Activated T-helper 1 cell treated with anti-CD3 and anti-CD28 coated beads, Interleukin-12 subunit alpha, Interleukin-12 subunit beta, Interleukin-2, Interleukin-4 antibody, amounts not matched to agents 30 ng/mL and 10 ng/mL and 1 ng/mL, durations not matched to agents 14 hours and 24 hours and 36 hours (primary cell): ENCODE results near the gene CATSPERZ. TPM values are rescaled to one million over a fixed set of nuclear protein-coding genes. Genes with fewer than 3 reads are reported as not detected.

Source experiments
- DNase-seq: peaks from one replicate; pipeline ENCODE4 v3.0.0; 2021; ENCODE audit warnings: low spot score
- H3K27ac Mint-ChIP-seq: one replicate; pipeline ENCODE4 v1.8.0; 2021; ENCODE audit warnings: mild to moderate bottlenecking, mixed read lengths
- H3K27me3 Mint-ChIP-seq: one replicate; pipeline ENCODE4 v1.8.0; 2022; ENCODE audit warnings: mild to moderate bottlenecking, moderate library complexity, mixed read lengths; ENCODE audit not compliant: insufficient read depth
- H3K36me3 Mint-ChIP-seq: one replicate; pipeline ENCODE4 v1.8.0; 2021; ENCODE audit warnings: low read depth, mixed read lengths
- H3K4me1 Mint-ChIP-seq: one replicate; pipeline ENCODE4 v1.8.0; 2021; ENCODE audit warnings: low read depth, mixed read lengths
- H3K4me3 Mint-ChIP-seq: one replicate; pipeline ENCODE4 v1.8.0; 2021; ENCODE audit warnings: mild to moderate bottlenecking, moderate library complexity, mixed read lengths
- H3K9me3 Mint-ChIP-seq: one replicate; pipeline ENCODE4 v1.8.0; 2021; ENCODE audit warnings: mixed read lengths
- intact Hi-C: fragments of 100-400 bp; cut with micrococcal nuclease; formaldehyde crosslinking; loops from one replicate; pipeline ENCODE4 v1.15.1; 2024
- total RNA-seq: library from RNA; stranded (reverse); gene quantifications from 2 replicates; pipeline ENCODE4 v1.2.3, GENCODE V29; 2022

Gene CATSPERZ
- total RNA-seq, 1 donor from 2014 or later: 0.47 TPM

GRCh38 chr11:64341851-64342791 lies 42.0 kb downstream of the CATSPERZ start:
- intact Hi-C loops: loop anchor here (1.0 to 2.0 kb wide), 2 partner anchors 17 to 57 kb away; partner anchors contain the start of genes BAD, GPR137 and RPS6KA4
- peak; percentile 91 for DNase-seq
- Mint-ChIP-seq H3K27ac (no peak overlapping the region), H3K9me3 (no peaks in the 10 kb centered on the region), H3K4me3 (peak overlapping the region; percentile 39), H3K36me3 (peaks cover 14% of the 10 kb centered on the region), H3K27me3 (no peaks in the 10 kb centered on the region), H3K4me1 (peaks cover 32% of the 10 kb centered on the region)

- no peaks in the 10 kb centered on the region for H3K27me3 Mint-ChIP-seq
- H3K9me3 Mint-ChIP-seq: no peaks in the 10 kb centered on the region
- intact Hi-C loops: loop anchor here (1.0 kb wide), 1 partner anchor 16 kb away; the partner anchor contains the start of gene RPS6KA4
- H3K4me3 Mint-ChIP-seq: peak overlapping the region; percentile 39
- DNase-seq: no peak
- peaks cover 23% of the 10 kb centered on the region for H3K4me1 Mint-ChIP-seq
- H3K27ac Mint-ChIP-seq: no peak overlapping the region
- H3K36me3 Mint-ChIP-seq: peaks cover 15% of the 10 kb centered on the region
Measured at GRCh38 chr11:64342869-64343745, 42.9 kb downstream of the CATSPERZ start.

- Mint-ChIP-seq H3K4me1 (peaks cover 19% of the 10 kb centered on the region), H3K9me3 (no peaks in the 10 kb centered on the region), H3K4me3 (no peak overlapping the region), H3K36me3 (peaks cover 15% of the 10 kb centered on the region), H3K27me3 (no peaks in the 10 kb centered on the region), H3K27ac (no peak overlapping the region)
- no peak for DNase-seq
- intact Hi-C loops: no loop called here
Measured at GRCh38 chr11:64343767-64344559, 43.8 kb downstream of the CATSPERZ start.

GRCh38 chr11:64344787-64345186 lies 44.6 kb downstream of the CATSPERZ start:
- intact Hi-C loops: no loop called here
- Mint-ChIP-seq H3K4me1 (peaks cover 11% of the 10 kb centered on the region), H3K4me3 (no peak overlapping the region), H3K27me3 (no peaks in the 10 kb centered on the region), H3K9me3 (no peaks in the 10 kb centered on the region), H3K27ac (no peak overlapping the region), H3K36me3 (peaks cover 15% of the 10 kb centered on the region)
- no peak for DNase-seq

GRCh38 chr11:64347193-64347867 lies 47.2 kb downstream of the CATSPERZ start:
- Mint-ChIP-seq H3K27me3 (no peaks in the 10 kb centered on the region), H3K4me3 (no peak overlapping the region), H3K4me1 (no peaks in the 10 kb centered on the region), H3K27ac (peak overlapping the region; percentile 7), H3K36me3 (peaks cover 18% of the 10 kb centered on the region), H3K9me3 (no peaks in the 10 kb centered on the region)
- no peak for DNase-seq
- intact Hi-C loops: no loop called here

GRCh38 chr11:64348383-64349024 lies 48.3 kb downstream of the CATSPERZ start:
- H3K27ac Mint-ChIP-seq: no peak overlapping the region
- no peaks in the 10 kb centered on the region for H3K9me3 Mint-ChIP-seq
- H3K36me3 Mint-ChIP-seq: peaks cover 16% of the 10 kb centered on the region
- H3K27me3 Mint-ChIP-seq: no peaks in the 10 kb centered on the region
- intact Hi-C loops: no loop called here
- no peaks in the 10 kb centered on the region for H3K4me1 Mint-ChIP-seq
- H3K4me3 Mint-ChIP-seq: no peak overlapping the region
- DNase-seq: no peak

GRCh38 chr11:64349025-64349387 lies 48.8 kb downstream of the CATSPERZ start:
- Mint-ChIP-seq H3K36me3 (peaks cover 16% of the 10 kb centered on the region), H3K9me3 (no peaks in the 10 kb centered on the region), H3K27me3 (no peaks in the 10 kb centered on the region), H3K27ac (no peak overlapping the region), H3K4me1 (no peaks in the 10 kb centered on the region), H3K4me3 (no peak overlapping the region)
- no peak for DNase-seq
- intact Hi-C loops: no loop called here

GRCh38 chr11:64349404-64349803 lies 49.2 kb downstream of the CATSPERZ start:
- intact Hi-C loops: no loop called here
- H3K9me3 Mint-ChIP-seq: no peaks in the 10 kb centered on the region
- H3K4me1 Mint-ChIP-seq: no peaks in the 10 kb centered on the region
- H3K36me3 Mint-ChIP-seq: peaks cover 16% of the 10 kb centered on the region
- no peak overlapping the region for H3K27ac Mint-ChIP-seq
- DNase-seq: no peak
- H3K4me3 Mint-ChIP-seq: no peak overlapping the region
- no peaks in the 10 kb centered on the region for H3K27me3 Mint-ChIP-seq

- DNase-seq: no peak
- intact Hi-C loops: no loop called here
- H3K4me1 Mint-ChIP-seq: no peaks in the 10 kb centered on the region
- H3K4me3 Mint-ChIP-seq: no peak overlapping the region
- peaks cover 11% of the 10 kb centered on the region for H3K36me3 Mint-ChIP-seq
- no peaks in the 10 kb centered on the region for H3K27me3 Mint-ChIP-seq
- no peaks in the 10 kb centered on the region for H3K9me3 Mint-ChIP-seq
- H3K27ac Mint-ChIP-seq: no peak overlapping the region
Measured at GRCh38 chr11:64351136-64351631, 51.0 kb downstream of the CATSPERZ start.

- DNase-seq: no peak
- H3K9me3 Mint-ChIP-seq: no peaks in the 10 kb centered on the region
- peaks cover 9% of the 10 kb centered on the region for H3K36me3 Mint-ChIP-seq
- H3K4me3 Mint-ChIP-seq: no peak overlapping the region
- H3K4me1 Mint-ChIP-seq: peaks cover 5% of the 10 kb centered on the region
- no peak overlapping the region for H3K27ac Mint-ChIP-seq
- intact Hi-C loops: no loop called here
- no peaks in the 10 kb centered on the region for H3K27me3 Mint-ChIP-seq
Measured at GRCh38 chr11:64352099-64352994, 52.2 kb downstream of the CATSPERZ start.
